ENCODE results near the gene CLIC1. TPM values are rescaled to one million over a fixed set of nuclear protein-coding genes. Genes with fewer than 3 reads are reported as not detected.

CLIC1 gene
- total RNA-seq, 2 donors from 2014 or later: 90.9 to 194 TPM

- no peak for DNase-seq (ENCODE audit: low spot score)
- H3K4me1 ChIP-seq: peaks cover 0 to 55% of the 10 kb centered on the region in 2 donors
- H3K36me3 ChIP-seq: peaks cover 42% of the 10 kb centered on the region
- peak overlapping the region; percentile 93 to 96 for H3K27ac ChIP-seq
- no peaks in the 10 kb centered on the region for H3K9me3 ChIP-seq
- no peaks in the 10 kb centered on the region for H3K27me3 ChIP-seq
- no peak for TF ChIP-seq CTCF (IDR thresholded peaks at IDR 0.05)
- H3K4me3 ChIP-seq: no peak overlapping the region
Measured at GRCh38 chr6:31733734-31734133, 2.6 kb downstream of the CLIC1 start.

GRCh38 chr6:31732029-31732428 lies 4.3 kb downstream of the CLIC1 start:
- no peak for DNase-seq (ENCODE audit: low spot score)
- no peak for TF ChIP-seq CTCF (IDR thresholded peaks at IDR 0.05)
- Histone ChIP-seq H3K27me3 (no peaks in the 10 kb centered on the region), H3K4me3 (no peak overlapping the region), H3K36me3 (peaks cover 47% of the 10 kb centered on the region), H3K27ac (no peak overlapping the region), H3K9me3 (no peaks in the 10 kb centered on the region), H3K4me1 (peaks cover 0 to 50% of the 10 kb centered on the region in 2 donors)

- Histone ChIP-seq H3K4me3 (peak overlapping the region; percentile 68 to 82), H3K36me3 (peaks cover 59% of the 10 kb centered on the region), H3K27ac (peak overlapping the region; percentile 92 to 99), H3K9me3 (no peaks in the 10 kb centered on the region), H3K27me3 (no peaks in the 10 kb centered on the region), H3K4me1 (peaks cover 0 to 49% of the 10 kb centered on the region in 2 donors)
- no peak for TF ChIP-seq CTCF (IDR thresholded peaks at IDR 0.05)
- DNase-seq (ENCODE audit: low spot score): no peak
Measured at GRCh38 chr6:31730631-31731086, 5.7 kb downstream of the CLIC1 start.

- no peak for TF ChIP-seq CTCF (IDR thresholded peaks at IDR 0.05)
- no peaks in the 10 kb centered on the region for H3K27me3 ChIP-seq
- DNase-seq (ENCODE audit: low spot score): peak; percentile 92
- peaks cover 59% of the 10 kb centered on the region for H3K36me3 ChIP-seq
- H3K4me3 ChIP-seq: peak overlapping the region; percentile 68 to 82
- no peaks in the 10 kb centered on the region for H3K9me3 ChIP-seq
- peaks cover 0 to 47% of the 10 kb centered on the region in 2 donors for H3K4me1 ChIP-seq
- H3K27ac ChIP-seq: peak overlapping the region; percentile 92 to 99
Measured at GRCh38 chr6:31729979-31730630, 6.2 kb downstream of the CLIC1 start.

GRCh38 chr6:31729515-31729978 lies 6.8 kb downstream of the CLIC1 start:
- TF ChIP-seq CTCF (IDR thresholded peaks at IDR 0.05): peak; percentile 6 to 80
- peaks cover 0 to 42% of the 10 kb centered on the region in 2 donors for H3K4me1 ChIP-seq
- H3K27ac ChIP-seq: peak overlapping the region; percentile 92 to 99
- no peaks in the 10 kb centered on the region for H3K27me3 ChIP-seq
- peaks cover 59% of the 10 kb centered on the region for H3K36me3 ChIP-seq
- DNase-seq (ENCODE audit: low spot score): peak; percentile 95
- peak overlapping the region; percentile 68 to 82 for H3K4me3 ChIP-seq
- H3K9me3 ChIP-seq: no peaks in the 10 kb centered on the region
